HepG2 (cell line): ENCODE data around the gene PROCR. TPM values are rescaled to one million over a fixed set of nuclear protein-coding genes. Genes with fewer than 3 reads are reported as not detected.

Source experiments
- ATAC-seq: fragments of 200-7000 bp; cut with Tn5 transposase; 3 replicates; pipeline ENCODE4 v1.9.1; 2020; ENCODE audit warnings: mild to moderate bottlenecking, moderate library complexity
- BruUV-seq: library from RNA; stranded (reverse); fragments of 400-500 nt; replicated peaks from 2 replicates; lab custom pipeline; 2021; lab: Mats Ljungman, UMichigan
- CTCF ChIA-PET: fragments of 300-600 bp; formaldehyde crosslinking; extraction: SDS; loops from one replicate; lab custom pipeline; 2021; ENCODE audit warnings: low total read pairs, inconsistent platforms, low intra/inter-chr PET ratio; lab: Yijun Ruan, JAX
- POLR2A ChIA-PET: fragments of 350-600 bp; sonication (Branson Sonifier 250); formaldehyde crosslinking; loops from one replicate; lab custom pipeline; 2020; ENCODE audit warnings: antibody characterized with exemption, inconsistent platforms; lab: Yijun Ruan, JAX
- DNase-seq: peaks from one replicate; pipeline ENCODE4 v3.0.0-alpha.2; 2015; ENCODE audit warnings: low spot score
- FAIRE-seq: peaks from 3 replicates; lab custom pipeline; 2011; peaks lifted over from hg19 to GRCh38; lab: Jason Lieb, UNC
- H2AFZ ChIP-seq: one replicate; pipeline ENCODE4 v1.6.1; 2011; ENCODE audit warnings: low read length, inconsistent platforms
- H3K27ac ChIP-seq: fragments of 300-600 bp; 3 replicates; pipeline ENCODE4 v1.8.0; 2011; ENCODE audit warnings: mixed run types, mild to moderate bottlenecking, mixed read lengths, low read length, inconsistent platforms; ENCODE audit not compliant: insufficient read depth; ENCODE audit errors: extremely low read length
- H3K27me3 ChIP-seq, 2 experiments: fragments of 200-600 bp in 1 of 2; 2 replicates in 1 of 2; 3 replicates in 1 of 2; pipeline versions ENCODE4 v1.6.0 to v1.8.0; 2011; ENCODE audit warnings: low read length in 2 of 2, mild to moderate bottlenecking in 2 of 2, moderate library complexity in 2 of 2, inconsistent platforms in 1 of 2; ENCODE audit not compliant: insufficient read depth in 2 of 2, control insufficient read depth in 1 of 2
- H3K36me3 ChIP-seq, 2 experiments: fragments of 200-600 bp in 1 of 2; replicated peaks in 1 of 2; 2 replicates in 1 of 2; 3 replicates in 1 of 2; pipeline versions ENCODE4 v1.5.1 to v1.8.0; 2011; ENCODE audit warnings: low read length in 2 of 2, inconsistent platforms in 1 of 2; ENCODE audit not compliant: insufficient read depth in 2 of 2, control insufficient read depth in 1 of 2
- H3K4me1 ChIP-seq: 2 replicates; pipeline ENCODE4 v1.5.1; 2012; ENCODE audit warnings: low read length, inconsistent platforms; ENCODE audit not compliant: insufficient read depth
- H3K4me2 ChIP-seq: 2 replicates; pipeline ENCODE4 v1.6.0; 2011; ENCODE audit warnings: low read depth, low read length, inconsistent platforms
- H3K4me3 ChIP-seq, 3 experiments: fragments of 200-600 bp in 1 of 3; sonication (generic), shearing (Covaris generic) in 1 of 3; replicated peaks in 1 of 3; 2 replicates each; pipeline ENCODE4 v1.5.1; 2011 to 2016; ENCODE audit warnings: low read length in 3 of 3, inconsistent platforms in 2 of 3, low read depth in 2 of 3, mild to moderate bottlenecking in 2 of 3, control low read depth in 1 of 3, mixed read lengths in 1 of 3; ENCODE audit not compliant: insufficient read depth in 1 of 3
- H3K79me2 ChIP-seq: one replicate; pipeline ENCODE4 v1.6.1; 2011; ENCODE audit warnings: low read length, inconsistent platforms; ENCODE audit not compliant: insufficient read depth
- H3K9ac ChIP-seq: 2 replicates; pipeline ENCODE4 v1.6.0; 2011; ENCODE audit warnings: mild to moderate bottlenecking, low read depth, low read length, inconsistent platforms; ENCODE audit not compliant: insufficient read depth
- H3K9me3 ChIP-seq: 2 replicates; pipeline ENCODE4 v1.5.1; 2012; ENCODE audit warnings: mild to moderate bottlenecking, low read length
- H4K20me1 ChIP-seq: 2 replicates; pipeline ENCODE4 v1.6.0; 2011; ENCODE audit warnings: inconsistent platforms, mild to moderate bottlenecking, low read length, moderate library complexity; ENCODE audit not compliant: insufficient read depth
- HNF4G ChIP-seq, 2 experiments: sonication (generic) in 1 of 2; formaldehyde crosslinking in 1 of 2; IDR thresholded peaks; 2 replicates each; pipeline versions ENCODE4 v1.4.0 to v1.6.1; 2011 to 2020; ENCODE audit warnings: borderline replicate concordance in 2 of 2, low read depth in 2 of 2, mild to moderate bottlenecking in 2 of 2, low read length in 1 of 2, missing genetic modification reagents in 1 of 2, moderate library complexity in 1 of 2
- HNRNPK ChIP-seq: fragments of 200-400 bp; formaldehyde crosslinking; IDR thresholded peaks from 2 replicates; pipeline ENCODE4 v1.6.1; 2018; ENCODE audit warnings: low read length, low read depth, moderate library complexity, mild to moderate bottlenecking; ENCODE audit not compliant: poor library complexity, severe bottlenecking
- ZNF432 ChIP-seq: sonication (generic); formaldehyde crosslinking; IDR thresholded peaks from 2 replicates; pipeline ENCODE4 v1.5.0; 2020; ENCODE audit warnings: missing genetic modification reagents, mild to moderate bottlenecking, borderline replicate concordance
- ZNF703 ChIP-seq: sonication (generic); formaldehyde crosslinking; IDR thresholded peaks from 2 replicates; pipeline ENCODE4 v1.5.1; 2020; ENCODE audit warnings: missing genetic modification reagents, mild to moderate bottlenecking, moderate library complexity, borderline replicate concordance
- ZNF883 ChIP-seq: sonication (generic); formaldehyde crosslinking; IDR thresholded peaks from 2 replicates; pipeline ENCODE4 v1.5.1; 2020; ENCODE audit warnings: mild to moderate bottlenecking, missing genetic modification reagents; ENCODE audit errors: not compliant biosample characterization
- ZSCAN25 ChIP-seq: sonication (generic); formaldehyde crosslinking; IDR thresholded peaks from 2 replicates; pipeline ENCODE4 v1.8.0; 2022; ENCODE audit warnings: mild to moderate bottlenecking, missing genetic modification reagents
- WGBS: methylation state at CpG from one replicate; pipeline ENCODE4 v1.1.6; 2017; ENCODE audit warnings: low lambda C conversion rate; 5-methylcytosine and 5-hydroxymethylcytosine counted together
- in situ Hi-C: cut with HindIII; loops from 2 replicates; pipeline ENCODE4 v1.10.0; 2017; ENCODE audit warnings: low pct_unique_long_range_greater_than_20kb; ENCODE audit not compliant: extremely low pct_ligation_motif_present
- intact Hi-C: fragments of 100-400 bp; cut with micrococcal nuclease; formaldehyde crosslinking; loops from one replicate; pipeline ENCODE4 v1.10.0; 2022; ENCODE audit not compliant: unreplicated experiment
- polyA plus RNA-seq, 8 experiments: library from polyadenylated mRNA; depleted of rRNA in 3 of 8; stranded (reverse) in 7 of 8; unstranded in 1 of 8; fragments of >200 nt; fragmentation: Illumina TruSeq in 4 of 8; extraction: Trizol in 4 of 8; gene quantifications; 2 replicates each; pipeline versions ENCODE4 v1.2.1 to v1.2.3, GENCODE V29; 2011 to 2016; ENCODE audit warnings: low read depth in 4 of 8, missing spikeins in 1 of 8, mixed read lengths in 1 of 8; ENCODE audit not compliant: insufficient read depth in 1 of 8
- total RNA-seq, 5 experiments: library from RNA; depleted of rRNA; stranded (reverse); fragments of >200 nt; fragmentation: Illumina TruSeq; extraction: Trizol; gene quantifications; 2 replicates each; pipeline ENCODE4 v1.2.3, GENCODE V29; 2016; ENCODE audit warnings: low read depth in 1 of 5
- TF ChIP-seq, protein P1 (sequence below): sonication (generic); formaldehyde crosslinking; conservative IDR thresholded peaks from 2 replicates; pipeline ENCODE4 v1.8.0; 2022; ENCODE audit warnings: mild to moderate bottlenecking, moderate library complexity, missing genetic modification reagents

PROCR gene
- total and polyA plus RNA-seq, 2 of the 13 experiments (the other 11 are each of a cell fraction or from before 2014, with no cell fraction given), result 1.4 to 1.7 TPM

DNA sequence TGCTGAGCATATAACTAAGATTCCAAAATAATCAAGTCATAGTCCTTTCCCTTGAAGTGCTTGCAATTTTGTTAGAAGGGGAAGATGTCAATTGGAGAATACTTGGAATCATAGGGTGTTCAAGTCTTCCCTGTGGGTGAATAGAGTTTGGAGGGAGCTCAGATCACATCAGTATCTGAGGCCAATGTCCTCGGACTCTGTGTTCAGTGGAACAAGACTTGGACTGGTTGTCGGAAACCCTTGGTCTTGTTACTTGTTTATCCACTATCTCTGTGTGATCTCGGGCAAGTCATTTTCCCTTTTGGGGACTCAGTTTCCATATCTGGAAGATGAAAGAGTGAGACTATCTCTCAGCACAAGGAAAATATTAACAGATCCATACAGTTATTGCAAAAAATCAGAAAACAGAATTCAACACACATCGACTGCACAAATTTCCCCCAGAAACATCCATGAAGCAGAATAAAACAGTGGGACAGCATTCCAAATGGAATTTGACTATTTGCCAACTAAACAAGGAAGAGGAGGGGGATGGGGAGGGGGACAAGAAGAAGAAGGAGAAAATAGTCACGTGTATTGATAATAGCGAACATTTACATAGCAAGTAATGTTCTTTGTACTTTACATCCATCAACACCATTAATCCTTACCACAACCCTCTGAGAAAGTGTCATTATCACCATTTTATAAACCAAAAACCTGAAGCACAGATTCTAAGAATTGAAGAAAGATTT, 20.9 kb upstream of the PROCR start:
- H3K4me2 ChIP-seq, result no peak overlapping the region
- no peak overlapping the region for H3K27ac ChIP-seq
- in situ Hi-C loops (no loop called here), intact Hi-C loops (no loop called here)
- no peak overlapping the region for H3K4me3 ChIP-seq
- no TSS peak for BruUV-seq
- H2AFZ ChIP-seq, result no peak overlapping the region
- H4K20me1 ChIP-seq, result no peaks in the 10 kb centered on the region
- no peaks in the 10 kb centered on the region for H3K79me2 ChIP-seq
- no peaks in the 10 kb centered on the region for H3K36me3 ChIP-seq
- CTCF ChIA-PET, result no interaction called here
- WGBS, result 63% methylated on average over 6 of the region's 6 CpGs
- peaks cover 36% of the 10 kb centered on the region for H3K4me1 ChIP-seq
- FAIRE-seq (peak; percentile 49), ATAC-seq (no peak), DNase-seq (no peak)
- no peak for TF ChIP-seq HNF4G (IDR thresholded peaks at IDR 0.05; ENCODE audit: borderline replicate concordance, low read depth, low read length)
- TF ChIP-seq HNF4G (CRISPR knock-in tag; IDR thresholded peaks at IDR 0.05; ENCODE audit: borderline replicate concordance, low read depth), result no peak
- TF ChIP-seq ZNF432 (CRISPR knock-in tag), result no peak
- TF ChIP-seq, protein P1, sequence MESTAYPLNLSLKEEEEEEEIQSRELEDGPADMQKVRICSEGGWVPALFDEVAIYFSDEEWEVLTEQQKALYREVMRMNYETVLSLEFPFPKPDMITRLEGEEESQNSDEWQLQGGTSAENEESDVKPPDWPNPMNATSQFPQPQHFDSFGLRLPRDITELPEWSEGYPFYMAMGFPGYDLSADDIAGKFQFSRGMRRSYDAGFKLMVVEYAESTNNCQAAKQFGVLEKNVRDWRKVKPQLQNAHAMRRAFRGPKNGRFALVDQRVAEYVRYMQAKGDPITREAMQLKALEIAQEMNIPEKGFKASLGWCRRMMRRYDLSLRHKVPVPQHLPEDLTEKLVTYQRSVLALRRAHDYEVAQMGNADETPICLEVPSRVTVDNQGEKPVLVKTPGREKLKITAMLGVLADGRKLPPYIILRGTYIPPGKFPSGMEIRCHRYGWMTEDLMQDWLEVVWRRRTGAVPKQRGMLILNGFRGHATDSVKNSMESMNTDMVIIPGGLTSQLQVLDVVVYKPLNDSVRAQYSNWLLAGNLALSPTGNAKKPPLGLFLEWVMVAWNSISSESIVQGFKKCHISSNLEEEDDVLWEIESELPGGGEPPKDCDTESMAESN, result no peak
- TF ChIP-seq ZSCAN25 (CRISPR knock-in tag), result no peak
- TF ChIP-seq HNRNPK, result peak; percentile 65
- TF ChIP-seq ZNF703 (CRISPR knock-in tag), result no peak
- no peak for TF ChIP-seq ZNF883 (CRISPR knock-in tag)
- H3K9me3 ChIP-seq, result no peaks in the 10 kb centered on the region
- H3K27me3 ChIP-seq, result no peaks in the 10 kb centered on the region; a peak in 1 of 5 replicates
- no peak overlapping the region for H3K9ac ChIP-seq
- POLR2A ChIA-PET, result no interaction called here
